ENCODE data around the gene CAPN12. TPM values are rescaled to one million over a fixed set of nuclear protein-coding genes. Genes with fewer than 3 reads are reported as not detected.

The CAPN12 gene
- total RNA-seq, 2 experiments from 2014 or later, result 1.6 to 2.0 TPM

DNA sequence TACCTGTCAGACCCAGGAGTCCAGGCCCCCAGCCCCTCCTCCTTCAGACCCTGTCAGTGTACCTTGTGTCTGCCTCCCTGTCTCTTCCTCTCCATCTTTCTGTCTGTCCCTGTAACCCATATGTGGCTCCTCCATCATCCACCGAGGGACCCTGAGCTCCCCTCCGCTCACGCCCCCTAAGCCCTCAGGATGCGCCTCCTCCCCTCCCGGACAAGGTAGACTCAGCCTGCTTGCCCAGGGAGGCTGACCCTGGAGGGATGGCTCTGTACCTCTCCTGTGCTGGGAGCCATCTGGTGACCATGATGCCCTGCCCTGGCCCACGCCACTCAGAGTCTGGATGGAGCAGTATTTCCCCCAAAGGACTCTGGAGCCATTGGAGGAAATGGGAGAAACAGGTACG, 1.0 kb upstream of the CAPN12 start:
- Histone ChIP-seq H3K27me3 (ENCODE audit: control insufficient read depth in 1 of 2, insufficient read depth in 2 of 2, low read length in 2 of 2) (no peaks in the 10 kb centered on the region), H3K36me3 (ENCODE audit: insufficient read depth, low read length) (no peaks in the 10 kb centered on the region), H3K4me3 (ENCODE audit: low read length) (no peak overlapping the region), H3K27ac (ENCODE audit: low read depth in 1 of 2, low read length in 2 of 2) (no peak overlapping the region), H3K9me3 (ENCODE audit: control insufficient read depth in 1 of 2, insufficient read depth in 1 of 2, low read length in 2 of 2) (no peaks in the 10 kb centered on the region), H3K4me1 (ENCODE audit: insufficient read depth, low read length) (peaks cover 5% of the 10 kb centered on the region)
- TF ChIP-seq, protein P1, sequence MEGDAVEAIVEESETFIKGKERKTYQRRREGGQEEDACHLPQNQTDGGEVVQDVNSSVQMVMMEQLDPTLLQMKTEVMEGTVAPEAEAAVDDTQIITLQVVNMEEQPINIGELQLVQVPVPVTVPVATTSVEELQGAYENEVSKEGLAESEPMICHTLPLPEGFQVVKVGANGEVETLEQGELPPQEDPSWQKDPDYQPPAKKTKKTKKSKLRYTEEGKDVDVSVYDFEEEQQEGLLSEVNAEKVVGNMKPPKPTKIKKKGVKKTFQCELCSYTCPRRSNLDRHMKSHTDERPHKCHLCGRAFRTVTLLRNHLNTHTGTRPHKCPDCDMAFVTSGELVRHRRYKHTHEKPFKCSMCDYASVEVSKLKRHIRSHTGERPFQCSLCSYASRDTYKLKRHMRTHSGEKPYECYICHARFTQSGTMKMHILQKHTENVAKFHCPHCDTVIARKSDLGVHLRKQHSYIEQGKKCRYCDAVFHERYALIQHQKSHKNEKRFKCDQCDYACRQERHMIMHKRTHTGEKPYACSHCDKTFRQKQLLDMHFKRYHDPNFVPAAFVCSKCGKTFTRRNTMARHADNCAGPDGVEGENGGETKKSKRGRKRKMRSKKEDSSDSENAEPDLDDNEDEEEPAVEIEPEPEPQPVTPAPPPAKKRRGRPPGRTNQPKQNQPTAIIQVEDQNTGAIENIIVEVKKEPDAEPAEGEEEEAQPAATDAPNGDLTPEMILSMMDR (IDR thresholded peaks at IDR 0.05), result no peak
- Mint-ChIP-seq H3K9me3 (no peaks in the 10 kb centered on the region), H3K27ac (no peak overlapping the region), H3K36me3 (ENCODE audit: low read depth) (no peaks in the 10 kb centered on the region), H3K27me3 (peaks cover 1% of the 10 kb centered on the region), H3K4me3 (no peak overlapping the region), H3K4me1 (ENCODE audit: low read depth) (no peaks in the 10 kb centered on the region)
- ChIA-PET CTCF (no interaction called here), POLR2A (no interaction called here)
- intact Hi-C loops (cut with DNase I, micrococcal nuclease), result no loop called here
- ATAC-seq (ENCODE audit: poor library complexity), result no peak
- DNase-seq, result no peak

DNA sequence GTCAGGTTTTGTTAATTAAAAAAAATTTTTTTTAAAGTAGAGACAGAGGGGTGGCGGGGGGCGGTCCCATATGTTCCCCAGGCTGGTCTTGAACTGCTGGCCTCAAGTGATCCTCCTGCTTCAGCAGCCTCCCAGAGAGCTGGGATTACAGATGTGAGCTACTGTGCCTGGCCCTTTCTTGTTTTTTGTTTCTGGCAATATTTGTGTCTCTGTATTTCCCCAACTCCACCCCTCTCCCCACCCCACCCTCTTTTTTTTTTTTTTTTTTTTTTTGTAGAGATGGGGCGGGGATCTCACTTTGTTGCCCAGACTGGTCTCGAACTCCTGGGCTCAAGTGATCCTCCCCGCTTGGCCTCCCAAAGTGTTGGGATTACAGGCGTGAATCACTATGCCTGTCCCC, 600 bp upstream of the CAPN12 start:
- TF ChIP-seq, protein P1 (IDR thresholded peaks at IDR 0.05), result no peak

DNA sequence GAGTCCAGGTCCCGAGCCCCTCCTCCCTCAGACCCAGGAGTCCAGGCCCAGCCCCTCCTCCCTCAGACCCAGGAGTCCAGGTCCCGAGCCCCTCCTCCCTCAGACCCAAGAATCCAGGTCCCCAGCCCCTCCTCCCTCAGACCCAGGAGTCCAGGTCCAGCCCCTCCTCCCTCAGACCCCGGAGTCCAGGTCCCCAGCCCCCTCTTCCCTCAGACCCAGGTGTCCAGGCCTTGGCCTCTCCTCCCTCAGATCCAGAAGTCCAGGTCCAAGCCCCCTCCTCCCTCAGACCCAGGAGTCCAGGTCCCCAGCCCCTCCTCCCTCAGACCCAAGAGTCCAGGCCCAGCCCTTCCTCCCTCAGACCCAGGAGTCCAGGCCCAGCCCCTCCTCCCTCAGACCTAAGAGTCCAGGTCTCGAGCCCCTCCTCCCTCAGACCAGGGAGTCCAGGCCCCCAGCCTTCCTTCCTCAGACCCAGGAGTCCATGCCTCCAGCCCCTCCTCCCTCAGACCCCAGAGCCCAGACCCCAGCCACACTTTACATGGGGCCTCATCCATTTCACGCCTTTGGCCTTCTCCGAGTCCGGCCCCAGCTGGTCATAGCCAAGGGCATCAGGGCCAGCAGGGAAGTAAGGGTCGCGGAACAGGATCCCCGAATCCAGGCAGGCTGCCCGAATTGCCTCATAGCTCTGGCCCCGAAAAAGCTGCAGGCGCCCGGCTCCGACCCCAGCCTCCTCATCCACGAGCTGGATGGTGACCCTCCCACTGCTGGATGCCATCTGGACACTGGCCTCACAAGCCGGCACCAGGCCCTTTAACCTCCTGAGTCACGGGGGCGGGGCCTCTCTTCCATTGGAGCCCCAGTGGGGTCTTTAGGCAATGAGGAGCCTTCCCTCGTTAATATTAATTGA, 628 bp downstream of the CAPN12 start:
- no peak overlapping the region for H3K27ac Mint-ChIP-seq
- CTCF ChIA-PET, result interaction anchor here (0.6 to 1.8 kb wide), 2 partner anchors 26 to 401 kb away, joined by 5 to 6 read pairs; no protein-coding TSS in a partner anchor

More for the DNA sequence above, 600 bp upstream of the CAPN12 start:
- no peak overlapping the region for H3K27ac ChIP-seq (ENCODE audit: low read depth in 1 of 2, low read length in 2 of 2)
- Mint-ChIP-seq H3K9me3 (no peaks in the 10 kb centered on the region), H3K4me3 (no peak overlapping the region), H3K4me1 (ENCODE audit: low read depth) (peaks cover 1% of the 10 kb centered on the region), H3K27me3 (no peaks in the 10 kb centered on the region), H3K27ac (no peak overlapping the region), H3K36me3 (ENCODE audit: low read depth) (no peaks in the 10 kb centered on the region)
- no peak for DNase-seq
- CTCF ChIA-PET, result no interaction called here
- no peaks in the 10 kb centered on the region for H3K9me3 ChIP-seq (ENCODE audit: control insufficient read depth in 1 of 2, insufficient read depth in 1 of 2, low read length in 2 of 2)
- no peaks in the 10 kb centered on the region for H3K36me3 ChIP-seq (ENCODE audit: insufficient read depth, low read length)
- peaks cover 9% of the 10 kb centered on the region for H3K4me1 ChIP-seq (ENCODE audit: insufficient read depth, low read length)
- intact Hi-C loops (cut with DNase I, micrococcal nuclease), result no loop called here
- no peak for ATAC-seq (ENCODE audit: poor library complexity)
- no peaks in the 10 kb centered on the region for H3K27me3 ChIP-seq (ENCODE audit: control insufficient read depth in 1 of 2, insufficient read depth in 2 of 2, low read length in 2 of 2)
- POLR2A ChIA-PET, result no interaction called here
- H3K4me3 ChIP-seq (ENCODE audit: low read length), result no peak overlapping the region

More for the DNA sequence above, 628 bp downstream of the CAPN12 start:
- Histone ChIP-seq H3K4me3 (ENCODE audit: low read length) (no peak overlapping the region), H3K27me3 (ENCODE audit: control insufficient read depth in 1 of 2, insufficient read depth in 2 of 2, low read length in 2 of 2) (no peaks in the 10 kb centered on the region), H3K36me3 (ENCODE audit: insufficient read depth, low read length) (no peaks in the 10 kb centered on the region), H3K9me3 (ENCODE audit: control insufficient read depth in 1 of 2, insufficient read depth in 1 of 2, low read length in 2 of 2) (no peaks in the 10 kb centered on the region), H3K27ac (ENCODE audit: low read depth in 1 of 2, low read length in 2 of 2) (no peak overlapping the region), H3K4me1 (ENCODE audit: insufficient read depth, low read length) (peaks cover 21% of the 10 kb centered on the region)
- Mint-ChIP-seq H3K27me3 (no peaks in the 10 kb centered on the region), H3K4me3 (no peak overlapping the region), H3K9me3 (no peaks in the 10 kb centered on the region), H3K36me3 (ENCODE audit: low read depth) (no peaks in the 10 kb centered on the region), H3K4me1 (ENCODE audit: low read depth) (peaks cover 14% of the 10 kb centered on the region)
- intact Hi-C loops (cut with DNase I, micrococcal nuclease), result no loop called here
- POLR2A ChIA-PET, result no interaction called here
- DNase-seq (peak in 1 of 14 experiments; percentile 22), ATAC-seq (ENCODE audit: poor library complexity) (no peak)
- TF ChIP-seq, protein P1 (IDR thresholded peaks at IDR 0.05), result no peak
